Lower leg skin (tissue), 3 donors: ENCODE results near the gene ZSCAN12.

Source experiments
- CTCF ChIP-seq, 3 donors: fragments of 450-650 bp; IDR thresholded peaks; one replicate each; pipeline ENCODE4 v1.5.1; 2016; ENCODE audit warnings: antibody characterized with exemption in 3 of 3, mild to moderate bottlenecking in 3 of 3, moderate library complexity in 2 of 3
- POLR2A ChIP-seq, 2 donors: fragments of 450-650 bp; IDR thresholded peaks; one replicate each; pipeline ENCODE4 v1.6.1; 2016 to 2017; ENCODE audit warnings: antibody characterized with exemption in 2 of 2, mild to moderate bottlenecking in 1 of 2, moderate library complexity in 1 of 2

GRCh38 chr6:28449056-28449455, 49.5 kb upstream of the ZSCAN12 start:
- no peak for TF ChIP-seq POLR2A (IDR thresholded peaks at IDR 0.05)
- TF ChIP-seq CTCF (IDR thresholded peaks at IDR 0.05): no peak
